AG04450 (cell line): ENCODE measurements around the gene MED20. TPM values are rescaled to one million over a fixed set of nuclear protein-coding genes. Genes with fewer than 3 reads are reported as not detected.
A peak's percentile ranks its signal among the peaks of the same experiment; 100 is the strongest.

Experiments
- CTCF ChIA-PET: fragments of 300-600, 350-600 bp; formaldehyde crosslinking; extraction: SDS; loops from one replicate; lab custom pipeline; 2022; ENCODE audit warnings: antibody characterized with exemption, inconsistent platforms; lab: Charles Lee
- POLR2A ChIA-PET: fragments of 350-600 bp; formaldehyde crosslinking; extraction: SDS; loops from one replicate; lab custom pipeline; 2021; ENCODE audit warnings: antibody characterized with exemption, inconsistent platforms; lab: Yijun Ruan, JAX
- DNase-seq: peaks from one replicate; pipeline ENCODE4 v3.0.0-alpha.2; 2011; ENCODE audit warnings: low read depth, low spot score
- H3K27ac ChIP-seq: one replicate; pipeline ENCODE4 v1.5.1; 2012; ENCODE audit warnings: low read depth, low read length, control low read depth
- H3K27me3 ChIP-seq: one replicate; pipeline ENCODE4 v1.6.0; 2012; ENCODE audit warnings: low read length; ENCODE audit not compliant: control insufficient read depth, insufficient read depth
- H3K4me3 ChIP-seq: 2 replicates; pipeline ENCODE4 v1.5.1; 2011; ENCODE audit warnings: mild to moderate bottlenecking, low read depth, low read length, control low read depth
- H3K9me3 ChIP-seq: 2 replicates; pipeline ENCODE4 v1.5.1; 2012; ENCODE audit warnings: low read length; ENCODE audit not compliant: control insufficient read depth, insufficient read depth
- CTCF ChIP-seq: IDR thresholded peaks from 2 replicates; pipeline ENCODE4 v1.5.1; 2011; ENCODE audit warnings: low read depth, low read length, control low read depth, inconsistent platforms
- polyA plus RNA-seq: library from polyadenylated mRNA; depleted of rRNA; stranded (reverse); fragments of >200 nt; gene quantifications from 2 replicates; pipeline ENCODE4 v1.2.3, GENCODE V29; 2011

Gene MED20
- polyA plus RNA-seq, 1 experiment: 48.6 TPM

GRCh38 chr6:41901882-41902519, 18.9 kb downstream of the MED20 start:
- DNase-seq: no peak
- peak; percentile 30; the same call in 1 of the 2 replicates for TF ChIP-seq CTCF
- no peaks in the 10 kb centered on the region for H3K27me3 ChIP-seq
- no peaks in the 10 kb centered on the region for H3K9me3 ChIP-seq
- no peak overlapping the region for H3K4me3 ChIP-seq
- CTCF ChIA-PET: interaction anchor here (0.9 to 4.0 kb wide), 4 partner anchors 19 to 142 kb away, joined by 3 to 20 read pairs (median 7); partner anchors contain the start of genes BYSL and MED20
- no peak overlapping the region for H3K27ac ChIP-seq
- POLR2A ChIA-PET: no interaction called here

- TF ChIP-seq CTCF: no peak
- H3K27me3 ChIP-seq: no peaks in the 10 kb centered on the region
- no peaks in the 10 kb centered on the region for H3K9me3 ChIP-seq
- DNase-seq: no peak
- no peak overlapping the region for H3K27ac ChIP-seq
- POLR2A ChIA-PET: no interaction called here
- CTCF ChIA-PET: interaction anchor here (2.8 kb wide), 1 partner anchor 20 kb away, joined by 11 read pairs; the partner anchor contains the start of genes BYSL and MED20
- no peak overlapping the region for H3K4me3 ChIP-seq
Measured at GRCh38 chr6:41900861-41901260, 20.1 kb downstream of the MED20 start.

- Histone ChIP-seq H3K9me3 (no peaks in the 10 kb centered on the region), H3K4me3 (peak overlapping the region; percentile 80), H3K27ac (peak overlapping the region; percentile 92), H3K27me3 (no peaks in the 10 kb centered on the region)
- ChIA-PET POLR2A (interaction anchor here (2.5 kb wide), 1 partner anchor 25 kb away, joined by 10 read pairs; the partner anchor contains the start of genes BYSL and MED20), CTCF (interaction anchor here (1.3 to 6.9 kb wide), 3 partner anchors 18 to 148 kb away, joined by 4 to 34 read pairs (median 9); partner anchors contain the start of genes BYSL and MED20)
- no peak for TF ChIP-seq CTCF
- DNase-seq: no peak
Measured at GRCh38 chr6:41896281-41896680, 24.7 kb downstream of the MED20 start.

- no peak for TF ChIP-seq CTCF
- CTCF ChIA-PET: interaction anchor here (1.0 to 6.9 kb wide), 4 partner anchors 18 to 149 kb away, joined by 3 to 34 read pairs (median 6); partner anchors contain the start of genes BYSL and MED20
Measured at GRCh38 chr6:41895300-41896233, 25.4 kb downstream of the MED20 start, which contains the start of gene USP49. Gene USP49 (minus strand): TSS chr6:41895375. CDS start chr6:41806983, 88,392 bp downstream.

More at GRCh38 chr6:41895300-41896233, 25.4 kb downstream of the MED20 start, which contains the start of gene USP49:
- H3K27ac ChIP-seq: peak within 1 kb of the TSS; percentile 92
- no peaks in the 10 kb centered on the region for H3K27me3 ChIP-seq
- H3K4me3 ChIP-seq: peak within 1 kb of the TSS; percentile 80
- POLR2A ChIA-PET: interaction anchor here (0.5 to 2.5 kb wide), 4 partner anchors 25 to 149 kb away, joined by 3 to 10 read pairs (median 3); partner anchors contain the start of genes BYSL, MED20 and TOMM6
- peak; percentile 56 for DNase-seq
- no peaks in the 10 kb centered on the region for H3K9me3 ChIP-seq
